SH-SY5Y (cell line): ENCODE data around the gene KIF19.

Experiments
- GATA2 ChIP-seq: IDR thresholded peaks from 2 replicates; pipeline ENCODE4 v1.6.1; 2011; ENCODE audit warnings: mild to moderate bottlenecking, low read depth, low read length
- GATA3 ChIP-seq: IDR thresholded peaks from 2 replicates; pipeline ENCODE4 v1.6.1; 2011; ENCODE audit warnings: low read depth, mild to moderate bottlenecking, low read length, moderate library complexity

Gene KIF19

DNA sequence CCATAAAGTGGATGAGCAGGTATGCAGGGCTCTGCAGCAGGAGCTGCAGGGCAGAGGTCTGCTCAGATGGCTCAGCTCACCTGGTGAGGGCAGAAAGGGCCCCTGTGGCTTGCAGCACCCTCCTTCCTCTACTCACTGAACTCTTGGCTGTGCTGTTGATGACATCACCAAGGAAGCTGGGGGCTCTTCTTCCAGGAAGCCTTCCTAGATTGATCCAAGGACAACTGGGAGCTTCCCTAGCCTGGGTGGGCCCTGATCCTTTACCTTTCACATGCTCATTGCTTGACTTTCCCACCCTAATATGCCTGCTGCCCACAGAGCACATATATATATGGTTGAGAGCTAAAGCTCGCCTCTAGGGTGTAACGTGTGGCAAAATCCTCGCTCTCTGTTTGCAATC is 2.5 kb downstream of the KIF19 start:
- TF ChIP-seq GATA2 (no peak), GATA3 (no peak)

- TF ChIP-seq GATA2 (no peak), GATA3 (no peak)
These were observed 3.4 kb downstream of the KIF19 start for GRCh38 chr17:74329378-74329777.

- TF ChIP-seq GATA2 (no peak), GATA3 (no peak)
These were observed 4.4 kb downstream of the KIF19 start for GRCh38 chr17:74330446-74330845.

DNA sequence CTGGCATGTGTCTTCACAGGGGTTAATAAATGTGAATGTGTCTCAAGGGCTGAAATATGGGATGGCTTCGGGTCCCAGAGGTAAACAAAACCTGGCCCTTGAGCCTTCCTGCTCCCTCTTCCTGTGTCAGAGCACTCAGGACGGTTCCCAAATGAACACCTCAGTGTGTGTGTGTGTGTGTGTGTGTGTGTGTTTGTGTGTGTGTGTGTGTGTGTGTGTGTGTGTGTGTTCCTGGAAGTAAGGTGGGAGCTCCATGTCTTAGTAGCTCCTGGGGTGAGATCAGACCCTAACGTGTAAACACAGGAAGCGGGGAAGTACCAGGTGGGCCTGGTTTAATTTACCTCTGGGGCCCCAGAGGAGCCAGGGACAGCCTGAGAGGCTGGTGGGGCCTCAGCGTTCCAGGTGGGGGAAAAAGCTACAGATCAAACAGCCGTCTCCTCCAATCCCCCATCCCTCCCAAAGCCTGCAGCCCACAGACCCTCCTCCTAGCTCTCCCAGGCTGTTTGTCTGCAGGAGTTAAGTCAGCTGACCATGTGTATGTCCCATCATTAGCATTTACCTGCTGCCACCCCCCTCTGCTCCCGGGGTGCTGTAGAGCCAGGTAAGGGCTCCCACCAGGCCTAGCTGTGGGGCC is 6.1 kb downstream of the KIF19 start:
- TF ChIP-seq GATA2 (no peak), GATA3 (no peak)

DNA sequence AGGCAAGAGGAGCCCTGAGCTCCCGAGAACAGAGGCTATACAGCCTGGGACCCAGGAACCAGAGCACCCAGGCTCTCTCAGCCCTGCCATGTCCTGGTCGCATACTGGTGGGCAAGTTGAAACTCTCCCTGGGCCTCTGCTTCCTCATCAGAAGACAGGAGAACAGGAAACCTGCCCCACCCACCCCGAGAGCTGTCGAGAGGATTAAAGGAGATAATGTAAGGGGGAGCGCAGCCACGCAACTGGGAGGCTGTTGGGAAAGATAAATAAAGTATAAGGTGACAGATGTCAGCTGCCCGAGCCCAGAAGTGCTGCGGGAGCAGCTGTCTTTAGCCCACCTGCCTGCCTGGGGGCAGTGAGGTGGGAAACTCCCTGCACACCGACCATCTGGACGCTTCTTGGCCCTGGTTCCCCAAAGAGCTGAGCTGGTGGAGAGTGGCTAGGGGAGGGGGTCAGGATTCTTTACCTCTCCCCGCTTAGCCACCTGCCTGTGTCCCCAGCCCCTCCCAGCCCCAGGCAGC is 6.8 kb downstream of the KIF19 start:
- TF ChIP-seq GATA3: no peak
- no peak for TF ChIP-seq GATA2

DNA sequence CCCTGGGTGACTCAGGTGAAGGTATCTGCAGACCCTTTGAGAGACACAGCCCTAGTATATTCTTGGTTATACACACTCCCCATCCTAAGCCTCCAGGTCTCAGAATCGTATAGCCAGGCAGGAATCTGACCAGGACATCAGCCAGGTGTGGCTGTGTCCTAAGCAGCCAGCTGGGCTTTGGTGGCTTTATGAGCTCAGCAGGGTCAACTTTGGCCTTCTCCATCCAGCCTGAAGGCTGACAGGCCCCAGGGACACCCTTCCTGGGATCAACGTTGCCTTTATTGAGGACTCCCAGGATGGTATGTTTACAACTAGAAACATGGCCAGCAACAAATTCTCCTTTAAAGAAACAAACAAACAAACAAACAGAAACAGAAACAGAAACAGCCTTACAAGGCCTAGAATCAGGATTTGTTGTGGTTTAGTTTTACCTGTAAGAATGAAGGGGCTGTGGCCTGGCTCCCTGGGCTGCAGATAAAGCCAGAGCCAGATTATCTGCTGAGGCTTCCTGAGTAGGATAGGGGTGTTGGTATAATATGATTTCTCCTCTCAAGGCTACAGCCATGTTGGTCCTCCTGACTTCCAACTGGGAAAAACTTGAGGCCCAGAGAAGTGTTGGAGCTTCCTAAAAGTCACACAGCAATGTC is 8.5 kb downstream of the KIF19 start:
- TF ChIP-seq GATA3: no peak
- no peak for TF ChIP-seq GATA2

DNA sequence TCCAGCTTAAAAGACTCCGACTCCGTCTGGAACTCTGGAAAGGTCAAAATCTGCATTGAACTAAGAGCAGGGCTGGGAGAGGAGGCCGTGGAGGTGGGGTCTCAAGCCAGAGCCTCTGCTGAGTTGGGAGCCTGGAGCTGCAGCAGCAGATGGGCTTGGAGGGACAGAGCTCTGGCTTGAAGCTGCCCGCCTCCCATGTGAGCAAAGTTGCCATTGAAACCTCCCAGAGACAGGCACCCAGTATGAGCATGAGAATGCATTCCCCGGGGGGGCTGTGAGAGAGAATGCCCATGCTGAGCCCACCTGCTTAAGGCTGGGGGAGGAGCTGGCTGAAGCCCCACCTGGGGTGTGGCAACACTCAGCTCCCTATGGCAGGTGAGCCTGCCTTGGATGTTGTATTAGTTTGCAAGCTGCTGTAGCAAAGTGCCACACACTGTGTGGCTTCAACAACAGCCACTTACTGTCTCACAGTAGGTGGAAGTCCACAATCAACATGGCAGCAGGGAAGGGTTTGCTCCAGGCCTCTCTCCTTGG is 9.6 kb downstream of the KIF19 start:
- TF ChIP-seq GATA3 (no peak), GATA2 (no peak)

GRCh38 chr17:74336307-74336706 is 10.3 kb downstream of the KIF19 start:
- TF ChIP-seq GATA2 (no peak), GATA3 (no peak)

GRCh38 chr17:74337834-74338500 is 11.9 kb downstream of the KIF19 start:
- TF ChIP-seq GATA2: no peak
- TF ChIP-seq GATA3: no peak

GRCh38 chr17:74339537-74340195 is 13.6 kb downstream of the KIF19 start:
- no peak for TF ChIP-seq GATA3
- no peak for TF ChIP-seq GATA2

- no peak for TF ChIP-seq GATA2
- TF ChIP-seq GATA3: no peak
These were observed 14.5 kb downstream of the KIF19 start for GRCh38 chr17:74340470-74341023.

GRCh38 chr17:74342224-74342623 is 16.2 kb downstream of the KIF19 start:
- TF ChIP-seq GATA3 (no peak), GATA2 (no peak)

DNA sequence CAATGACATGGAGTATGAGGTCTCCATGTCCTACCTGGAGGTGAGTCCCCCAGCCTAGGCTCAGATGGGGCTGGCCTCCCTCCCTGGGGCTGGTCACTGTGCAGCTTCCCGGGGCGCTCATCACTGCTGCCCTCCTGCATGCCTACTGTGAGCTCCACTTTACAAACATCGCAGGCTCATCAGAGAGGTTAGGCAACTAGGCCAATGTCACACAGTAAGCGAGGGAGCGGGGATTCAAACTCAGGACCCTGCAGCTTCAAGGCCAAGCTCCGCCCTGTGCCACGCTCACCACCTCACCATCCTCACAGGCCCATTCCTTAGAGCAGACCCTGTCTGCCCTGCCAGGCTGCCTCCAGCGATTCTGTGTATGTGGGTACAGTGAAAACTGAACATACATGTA is 17.1 kb downstream of the KIF19 start:
- TF ChIP-seq GATA2: no peak
- TF ChIP-seq GATA3: no peak
